Sigmoid colon (tissue), 7 donors: ENCODE measurements around the gene GFER. TPM values are rescaled to one million over a fixed set of nuclear protein-coding genes. Genes with fewer than 3 reads are reported as not detected.

ENCODE experiments used
- DNase-seq: peaks from one replicate; pipeline ENCODE4 v3.0.0-alpha.2; 2019
- H3K27ac ChIP-seq, 4 donors: fragments of 200-600 bp; sonication (generic); one replicate each; pipeline ENCODE4 v1.5.1; 2016 to 2019; ENCODE audit warnings: mild to moderate bottlenecking in 1 of 4
- H3K27me3 ChIP-seq, 3 donors: fragments of 200-600 bp; sonication (generic); one replicate each; pipeline ENCODE4 v1.5.1; 2019; ENCODE audit warnings: mild to moderate bottlenecking in 1 of 3
- H3K36me3 ChIP-seq, 4 donors: fragments of 200-600 bp; sonication (generic); one replicate each; pipeline ENCODE4 v1.5.1; 2016 to 2019
- H3K4me1 ChIP-seq, 4 donors: fragments of 200-600 bp; sonication (generic); one replicate each; pipeline ENCODE4 v1.5.1; 2017 to 2019
- H3K4me3 ChIP-seq, 4 donors: fragments of 200-600 bp; sonication (generic); one replicate each; pipeline ENCODE4 v1.5.1; 2017 to 2019; ENCODE audit warnings: mild to moderate bottlenecking in 2 of 4, moderate library complexity in 1 of 4
- H3K9me3 ChIP-seq, 4 donors: fragments of 200-600 bp in 3 of 4; sonication (generic) in 3 of 4; one replicate each; pipeline versions ENCODE4 v1.5.1 to v1.6.1; 2013 to 2019
- EP300 ChIP-seq, 4 donors: sonication (generic); formaldehyde crosslinking; IDR thresholded peaks; one replicate each; pipeline ENCODE4 v1.6.1; 2017; ENCODE audit warnings: antibody characterized with exemption in 4 of 4
- POLR2A ChIP-seq, 2 donors: fragments of 450-650 bp; IDR thresholded peaks; one replicate each; pipeline ENCODE4 v1.6.1; 2016; ENCODE audit warnings: antibody characterized with exemption in 2 of 2, mild to moderate bottlenecking in 2 of 2, moderate library complexity in 2 of 2
- POLR2AphosphoS5 ChIP-seq, 4 donors: sonication (generic); formaldehyde crosslinking; IDR thresholded peaks; one replicate each; pipeline ENCODE4 v1.6.1; 2017; ENCODE audit warnings: antibody characterized with exemption in 4 of 4
- WGBS, 2 donors: extraction: QIAGEN DNeasy Blood & Tissue Kit; methylation state at CpG; one replicate each; pipeline ENCODE4 v1.1.7; 2013; 5-methylcytosine and 5-hydroxymethylcytosine counted together
- intact Hi-C: fragments of 100-400 bp; cut with DNase I; formaldehyde crosslinking; loops from one replicate; pipeline ENCODE4 v1.15.1; 2023
- polyA plus RNA-seq, 3 donors: library from polyadenylated mRNA; stranded (reverse); fragments of 200-250 nt; gene quantifications; one replicate each; pipeline ENCODE4 v1.2.3, GENCODE V29; 2013
- total RNA-seq, 4 donors: library from RNA; depleted of rRNA; stranded (reverse); fragments of >200 nt; gene quantifications; one replicate each; pipeline ENCODE4 v1.1.0, GENCODE V29; 2016
- TF ChIP-seq, protein P1 (sequence below), 4 experiments: fragments of 450-650 bp in 3 of 4; fragments of 200-600 bp in 1 of 4; IDR thresholded peaks; one replicate each; pipeline ENCODE4 v1.5.1; 2016 to 2019; ENCODE audit warnings: antibody characterized with exemption in 4 of 4, mild to moderate bottlenecking in 3 of 4, moderate library complexity in 2 of 4
- donor health status: healthy with polysubstance abuse.
- donor health status: Bipolar disorder and iron deficiency.
- donor health status: healthy.

Gene GFER
- total and polyA plus RNA-seq, 7 donors: 17.5 to 125 (median 23.8) TPM

DNA sequence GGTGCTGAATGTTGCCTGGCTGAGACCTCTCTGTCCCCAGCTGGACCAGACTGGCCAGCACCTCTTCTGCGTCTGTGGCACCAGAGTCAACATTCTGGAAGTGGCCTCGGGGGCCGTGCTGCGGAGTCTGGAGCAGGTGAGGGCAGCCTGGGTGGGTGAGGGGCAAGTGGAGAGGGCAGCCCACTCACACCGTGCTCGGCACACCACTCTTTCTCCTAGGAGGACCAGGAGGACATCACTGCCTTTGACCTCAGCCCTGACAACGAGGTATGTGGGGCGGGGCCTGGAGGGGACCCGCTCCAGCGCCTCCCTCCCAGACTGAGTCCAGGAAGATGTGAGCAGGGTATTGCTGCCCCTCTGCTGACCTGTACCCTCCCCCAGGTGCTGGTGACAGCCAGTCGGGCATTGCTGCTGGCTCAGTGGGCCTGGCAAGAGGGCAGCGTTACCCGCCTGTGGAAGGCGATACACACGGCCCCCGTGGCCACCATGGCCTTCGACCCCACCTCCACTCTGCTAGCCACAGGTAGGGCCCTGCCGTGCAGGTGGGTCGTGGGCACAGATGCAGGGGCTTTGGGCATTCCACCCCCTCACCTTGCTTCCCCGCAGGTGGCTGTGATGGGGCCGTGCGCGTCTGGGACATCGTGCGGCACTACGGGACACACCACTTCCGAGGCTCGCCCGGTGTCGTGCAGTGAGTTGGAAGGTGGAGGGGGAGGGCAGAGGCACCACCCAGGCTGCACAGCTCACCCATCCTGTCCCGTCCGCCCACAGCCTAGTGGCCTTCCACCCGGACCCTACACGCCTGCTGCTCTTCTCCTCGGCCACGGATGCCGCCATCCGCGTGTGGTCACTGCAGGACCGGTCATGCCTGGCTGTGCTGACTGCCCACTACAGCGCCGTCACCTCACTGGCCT, 9.6 kb upstream of the GFER start:
- 95 to 96% methylated on average over 42 of the region's 42 CpGs for WGBS, 2 donors
- no peaks in the 10 kb centered on the region for H3K9me3 ChIP-seq
- TF ChIP-seq, protein P1, sequence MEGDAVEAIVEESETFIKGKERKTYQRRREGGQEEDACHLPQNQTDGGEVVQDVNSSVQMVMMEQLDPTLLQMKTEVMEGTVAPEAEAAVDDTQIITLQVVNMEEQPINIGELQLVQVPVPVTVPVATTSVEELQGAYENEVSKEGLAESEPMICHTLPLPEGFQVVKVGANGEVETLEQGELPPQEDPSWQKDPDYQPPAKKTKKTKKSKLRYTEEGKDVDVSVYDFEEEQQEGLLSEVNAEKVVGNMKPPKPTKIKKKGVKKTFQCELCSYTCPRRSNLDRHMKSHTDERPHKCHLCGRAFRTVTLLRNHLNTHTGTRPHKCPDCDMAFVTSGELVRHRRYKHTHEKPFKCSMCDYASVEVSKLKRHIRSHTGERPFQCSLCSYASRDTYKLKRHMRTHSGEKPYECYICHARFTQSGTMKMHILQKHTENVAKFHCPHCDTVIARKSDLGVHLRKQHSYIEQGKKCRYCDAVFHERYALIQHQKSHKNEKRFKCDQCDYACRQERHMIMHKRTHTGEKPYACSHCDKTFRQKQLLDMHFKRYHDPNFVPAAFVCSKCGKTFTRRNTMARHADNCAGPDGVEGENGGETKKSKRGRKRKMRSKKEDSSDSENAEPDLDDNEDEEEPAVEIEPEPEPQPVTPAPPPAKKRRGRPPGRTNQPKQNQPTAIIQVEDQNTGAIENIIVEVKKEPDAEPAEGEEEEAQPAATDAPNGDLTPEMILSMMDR (IDR thresholded peaks at IDR 0.05): no peak
- TF ChIP-seq POLR2AphosphoS5 (IDR thresholded peaks at IDR 0.05) (no peak), EP300 (IDR thresholded peaks at IDR 0.05) (no peak), POLR2A (IDR thresholded peaks at IDR 0.05) (no peak)
- H3K27me3 ChIP-seq: peaks cover 12 to 56% (median 40%) of the 10 kb centered on the region in 3 donors
- H3K4me3 ChIP-seq: no peak overlapping the region
- H3K4me1 ChIP-seq: peaks cover 0 to 28% (median 26%) of the 10 kb centered on the region in 4 donors
- H3K36me3 ChIP-seq: peaks cover 43 to 52% (median 45%) of the 10 kb centered on the region in 4 donors
- H3K27ac ChIP-seq: no peak overlapping the region
- intact Hi-C loops: no loop called here
- DNase-seq: no peak

DNA sequence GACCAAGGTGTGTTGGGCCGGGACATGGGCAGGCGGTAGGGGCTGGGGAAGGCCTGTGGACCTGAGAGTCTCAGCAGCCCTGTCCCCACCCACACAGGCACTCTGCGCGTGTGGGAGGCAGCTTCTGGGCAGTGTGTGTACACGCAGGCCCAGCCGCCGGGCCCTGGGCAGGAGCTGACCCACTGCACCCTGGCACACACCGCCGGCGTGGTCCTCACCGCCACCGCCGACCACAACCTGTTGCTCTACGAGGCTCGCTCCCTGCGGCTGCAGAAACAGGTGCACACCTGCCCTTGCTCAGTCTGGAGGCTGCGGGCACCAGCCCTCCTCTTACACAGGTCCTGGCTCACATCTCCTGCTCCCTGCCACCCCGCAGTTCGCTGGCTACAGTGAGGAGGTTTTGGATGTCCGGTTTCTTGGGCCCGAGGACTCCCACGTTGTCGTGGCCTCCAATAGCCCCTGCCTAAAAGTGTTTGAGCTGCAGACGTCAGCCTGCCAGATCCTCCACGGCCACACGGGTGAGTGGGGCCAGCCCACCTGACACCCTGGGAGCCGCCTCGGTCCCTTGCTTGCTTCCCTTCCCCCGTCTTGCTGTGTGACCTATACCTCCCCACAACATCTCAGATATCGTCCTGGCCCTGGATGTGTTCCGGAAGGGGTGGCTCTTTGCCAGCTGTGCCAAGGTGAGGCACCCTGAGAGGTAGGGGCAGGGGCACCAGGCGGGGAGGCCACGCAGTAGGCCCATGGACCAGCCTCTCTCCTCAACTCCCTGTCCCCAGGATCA, 8.4 kb upstream of the GFER start:
- Histone ChIP-seq H3K4me3 (no peak overlapping the region), H3K36me3 (peaks cover 43 to 52% (median 45%) of the 10 kb centered on the region in 4 donors), H3K27me3 (peaks cover 24 to 68% (median 52%) of the 10 kb centered on the region in 3 donors), H3K9me3 (no peaks in the 10 kb centered on the region), H3K4me1 (peaks cover 0 to 31% (median 26%) of the 10 kb centered on the region in 4 donors), H3K27ac (no peak overlapping the region)
- WGBS, 2 donors: 92 to 95% methylated on average over 33 of the region's 33 CpGs
- TF ChIP-seq POLR2A (IDR thresholded peaks at IDR 0.05) (no peak), POLR2AphosphoS5 (IDR thresholded peaks at IDR 0.05) (no peak), EP300 (IDR thresholded peaks at IDR 0.05) (no peak)
- TF ChIP-seq, protein P1 (IDR thresholded peaks at IDR 0.05): no peak
- intact Hi-C loops: no loop called here
- DNase-seq: no peak

DNA sequence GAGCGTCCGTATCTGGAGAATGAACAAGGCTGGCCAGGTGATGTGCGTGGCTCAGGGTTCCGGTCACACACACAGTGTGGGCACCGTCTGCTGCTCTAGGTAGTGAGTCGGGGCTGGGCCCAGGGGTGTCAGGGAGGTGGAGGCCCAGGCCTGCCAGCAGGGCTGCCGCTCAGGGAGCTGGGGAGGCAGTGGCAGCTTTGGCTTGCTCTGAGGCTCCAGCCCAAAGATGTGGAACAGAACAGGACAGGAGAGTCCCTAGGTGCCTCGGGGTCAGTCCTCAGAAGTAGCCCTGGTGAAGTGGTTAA, 7.8 kb upstream of the GFER start:
- no peak overlapping the region for H3K4me3 ChIP-seq
- TF ChIP-seq, protein P1 (IDR thresholded peaks at IDR 0.05): no peak
- TF ChIP-seq EP300 (IDR thresholded peaks at IDR 0.05) (no peak), POLR2A (IDR thresholded peaks at IDR 0.05) (no peak), POLR2AphosphoS5 (IDR thresholded peaks at IDR 0.05) (no peak)
- intact Hi-C loops: no loop called here
- WGBS, 2 donors: 92 to 96% methylated on average over 8 of the region's 8 CpGs
- no peaks in the 10 kb centered on the region for H3K9me3 ChIP-seq
- H3K4me1 ChIP-seq: peaks cover 0 to 26% (median 20%) of the 10 kb centered on the region in 4 donors
- DNase-seq: no peak
- no peak overlapping the region for H3K27ac ChIP-seq
- peaks cover 29 to 73% (median 57%) of the 10 kb centered on the region in 3 donors for H3K27me3 ChIP-seq
- peaks cover 43 to 52% (median 45%) of the 10 kb centered on the region in 4 donors for H3K36me3 ChIP-seq

DNA sequence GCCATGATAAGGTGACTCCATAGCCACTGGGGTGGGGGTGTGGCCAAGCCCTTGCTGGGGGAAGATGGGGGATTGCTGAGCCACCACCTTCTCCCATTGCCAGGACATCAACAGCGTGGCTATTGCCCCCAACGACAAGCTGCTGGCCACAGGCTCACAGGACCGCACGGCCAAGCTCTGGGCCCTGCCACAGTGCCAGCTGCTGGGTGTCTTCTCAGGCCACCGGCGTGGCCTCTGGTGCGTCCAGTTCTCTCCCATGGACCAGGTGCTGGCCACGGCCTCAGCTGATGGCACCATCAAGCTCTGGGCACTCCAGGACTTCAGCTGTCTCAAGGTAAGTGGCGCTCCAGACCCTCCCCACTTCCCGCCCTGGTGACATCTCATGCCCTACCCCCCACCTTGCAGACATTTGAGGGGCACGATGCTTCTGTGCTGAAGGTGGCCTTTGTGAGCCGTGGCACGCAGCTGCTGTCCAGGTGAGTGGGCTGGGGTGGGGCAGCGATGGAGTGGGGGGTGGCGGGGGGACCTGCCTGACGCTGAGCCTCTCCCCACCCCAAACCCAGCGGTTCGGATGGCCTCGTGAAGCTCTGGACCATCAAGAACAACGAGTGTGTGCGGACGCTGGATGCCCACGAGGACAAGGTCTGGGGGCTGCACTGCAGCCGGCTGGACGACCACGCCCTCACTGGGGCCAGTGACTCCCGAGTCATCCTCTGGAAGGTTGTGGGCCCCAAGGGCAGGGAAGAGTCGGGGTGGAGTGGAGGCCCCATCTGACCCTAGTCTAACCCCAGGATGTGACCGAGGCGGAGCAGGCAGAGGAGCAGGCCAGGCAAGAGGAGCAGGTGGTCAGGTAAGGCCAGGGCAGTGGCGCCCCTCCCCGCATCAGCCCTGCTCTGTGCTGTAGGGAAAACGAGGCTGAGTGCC, 6.8 kb upstream of the GFER start:
- Histone ChIP-seq H3K27ac (no peak overlapping the region), H3K4me3 (no peak overlapping the region), H3K9me3 (no peaks in the 10 kb centered on the region), H3K36me3 (peaks cover 43 to 52% (median 45%) of the 10 kb centered on the region in 4 donors), H3K4me1 (peaks cover 0 to 24% (median 17%) of the 10 kb centered on the region in 4 donors), H3K27me3 (peaks cover 34 to 84% (median 66%) of the 10 kb centered on the region in 3 donors)
- intact Hi-C loops: no loop called here
- TF ChIP-seq POLR2A (IDR thresholded peaks at IDR 0.05) (no peak), POLR2AphosphoS5 (IDR thresholded peaks at IDR 0.05) (no peak), EP300 (IDR thresholded peaks at IDR 0.05) (no peak)
- TF ChIP-seq, protein P1 (IDR thresholded peaks at IDR 0.05): no peak
- no peak for DNase-seq
- 88 to 94% methylated on average over 33 of the region's 33 CpGs for WGBS, 2 donors
